ENCODE measurements around the gene CUL9. TPM values are rescaled to one million over a fixed set of nuclear protein-coding genes. Genes with fewer than 3 reads are reported as not detected.

Gene CUL9
- total RNA-seq, 4 donors from 2014 or later, result 41.1 to 69.9 (median 50.3) TPM

- in situ Hi-C loops (cut with MboI; ENCODE audit: low pct_ligation_motif_present in 1 of 4, low pct_unique_long_range_greater_than_20kb in 1 of 4, low sequenced_read_pairs in 3 of 4), result loop anchor here in 1 of 4 donors (10.0 kb wide), 1 partner anchor 74 kb away; no protein-coding TSS in a partner anchor
- Histone ChIP-seq H3K4me3 (no peak overlapping the region), H3K27me3 (no peaks in the 10 kb centered on the region), H3K9me3 (no peaks in the 10 kb centered on the region), H3K36me3 (no peaks in the 10 kb centered on the region), H3K27ac (no peak overlapping the region), H3K4me1 (no peaks in the 10 kb centered on the region)
- 70 to 85% methylated on average over 3 to 4 of the region's 4 CpGs for WGBS, 2 donors (ENCODE audit: low coverage in 1 of 2)
- DNase-seq, result no peak
- TF ChIP-seq, protein P1, sequence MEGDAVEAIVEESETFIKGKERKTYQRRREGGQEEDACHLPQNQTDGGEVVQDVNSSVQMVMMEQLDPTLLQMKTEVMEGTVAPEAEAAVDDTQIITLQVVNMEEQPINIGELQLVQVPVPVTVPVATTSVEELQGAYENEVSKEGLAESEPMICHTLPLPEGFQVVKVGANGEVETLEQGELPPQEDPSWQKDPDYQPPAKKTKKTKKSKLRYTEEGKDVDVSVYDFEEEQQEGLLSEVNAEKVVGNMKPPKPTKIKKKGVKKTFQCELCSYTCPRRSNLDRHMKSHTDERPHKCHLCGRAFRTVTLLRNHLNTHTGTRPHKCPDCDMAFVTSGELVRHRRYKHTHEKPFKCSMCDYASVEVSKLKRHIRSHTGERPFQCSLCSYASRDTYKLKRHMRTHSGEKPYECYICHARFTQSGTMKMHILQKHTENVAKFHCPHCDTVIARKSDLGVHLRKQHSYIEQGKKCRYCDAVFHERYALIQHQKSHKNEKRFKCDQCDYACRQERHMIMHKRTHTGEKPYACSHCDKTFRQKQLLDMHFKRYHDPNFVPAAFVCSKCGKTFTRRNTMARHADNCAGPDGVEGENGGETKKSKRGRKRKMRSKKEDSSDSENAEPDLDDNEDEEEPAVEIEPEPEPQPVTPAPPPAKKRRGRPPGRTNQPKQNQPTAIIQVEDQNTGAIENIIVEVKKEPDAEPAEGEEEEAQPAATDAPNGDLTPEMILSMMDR (IDR thresholded peaks at IDR 0.05), result no peak
- TF ChIP-seq EP300 (IDR thresholded peaks at IDR 0.05; ENCODE audit: low read depth) (no peak), POLR2A (IDR thresholded peaks at IDR 0.05) (no peak), POLR2AphosphoS5 (IDR thresholded peaks at IDR 0.05) (no peak)
- intact Hi-C loops (cut with DNase I; ENCODE audit: low total_unique reads), result loop anchor here (5.0 kb wide), 2 partner anchors 72 to 247 kb away; no protein-coding TSS in a partner anchor
Measured at GRCh38 chr6:43260791-43261190, 78.8 kb downstream of the CUL9 start.

DNA sequence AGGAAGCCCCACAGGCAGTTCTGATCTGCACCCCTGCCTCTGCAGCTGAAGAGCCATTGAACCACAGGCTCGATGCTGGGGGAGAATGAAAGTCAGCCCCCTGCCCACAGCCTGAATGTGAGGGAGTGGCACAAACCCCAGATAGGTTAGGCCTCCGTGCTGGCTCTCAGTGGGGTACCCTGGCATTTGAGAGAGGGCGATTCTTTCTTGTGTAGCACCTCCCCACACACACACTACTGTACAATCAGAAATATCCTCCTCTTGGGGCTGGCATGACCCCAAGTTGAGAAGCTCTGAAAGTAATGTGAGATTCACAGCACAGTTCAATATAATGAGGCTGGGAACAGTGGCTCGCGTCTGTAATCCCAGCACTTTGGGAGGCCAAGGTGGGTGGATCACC is 79.2 kb downstream of the CUL9 start:
- in situ Hi-C loops (cut with MboI; ENCODE audit: low pct_ligation_motif_present in 1 of 4, low pct_unique_long_range_greater_than_20kb in 1 of 4, low sequenced_read_pairs in 3 of 4), result loop anchor here in 1 of 4 donors (10.0 kb wide), 1 partner anchor 74 kb away; no protein-coding TSS in a partner anchor
- DNase-seq, result no peak
- H3K27ac ChIP-seq, result no peak overlapping the region
- H3K27me3 ChIP-seq, result no peaks in the 10 kb centered on the region
- no peak overlapping the region for H3K4me3 ChIP-seq
- H3K9me3 ChIP-seq, result no peaks in the 10 kb centered on the region
- H3K36me3 ChIP-seq, result no peaks in the 10 kb centered on the region
- 65 to 86% methylated on average over 2 to 5 of the region's 5 CpGs for WGBS, 2 donors (ENCODE audit: low coverage in 1 of 2)
- intact Hi-C loops (cut with DNase I; ENCODE audit: low total_unique reads), result loop anchor here (5.0 kb wide), 2 partner anchors 71 to 246 kb away; no protein-coding TSS in a partner anchor
- TF ChIP-seq POLR2A (IDR thresholded peaks at IDR 0.05), result no peak
- no peak for TF ChIP-seq EP300 (IDR thresholded peaks at IDR 0.05; ENCODE audit: low read depth)
- TF ChIP-seq, protein P1 (IDR thresholded peaks at IDR 0.05), result no peak
- no peak for TF ChIP-seq POLR2AphosphoS5 (IDR thresholded peaks at IDR 0.05)
- H3K4me1 ChIP-seq, result no peaks in the 10 kb centered on the region

- Histone ChIP-seq H3K4me3 (no peak overlapping the region), H3K36me3 (no peaks in the 10 kb centered on the region), H3K27ac (no peak overlapping the region), H3K9me3 (no peaks in the 10 kb centered on the region), H3K27me3 (no peaks in the 10 kb centered on the region), H3K4me1 (peaks cover 0 to 3% (median 2%) of the 10 kb centered on the region in 4 donors)
- DNase-seq, result no peak
- intact Hi-C loops (cut with DNase I; ENCODE audit: low total_unique reads), result loop anchor here (5.0 kb wide), 2 partner anchors 70 to 245 kb away; no protein-coding TSS in a partner anchor
- in situ Hi-C loops (cut with MboI; ENCODE audit: low pct_ligation_motif_present in 1 of 4, low pct_unique_long_range_greater_than_20kb in 1 of 4, low sequenced_read_pairs in 3 of 4), result loop anchor here in 1 of 4 donors (10.0 kb wide), 1 partner anchor 73 kb away; no protein-coding TSS in a partner anchor
- 50 to 63% methylated on average over 9 to 14 of the region's 14 CpGs for WGBS, 2 donors (ENCODE audit: low coverage in 1 of 2)
- TF ChIP-seq EP300 (IDR thresholded peaks at IDR 0.05; ENCODE audit: low read depth), result no peak
- TF ChIP-seq POLR2AphosphoS5 (IDR thresholded peaks at IDR 0.05), result no peak
- TF ChIP-seq, protein P1 (IDR thresholded peaks at IDR 0.05), result no peak
- no peak for TF ChIP-seq POLR2A (IDR thresholded peaks at IDR 0.05)
Measured at GRCh38 chr6:43262000-43262779, 80.2 kb downstream of the CUL9 start.

DNA sequence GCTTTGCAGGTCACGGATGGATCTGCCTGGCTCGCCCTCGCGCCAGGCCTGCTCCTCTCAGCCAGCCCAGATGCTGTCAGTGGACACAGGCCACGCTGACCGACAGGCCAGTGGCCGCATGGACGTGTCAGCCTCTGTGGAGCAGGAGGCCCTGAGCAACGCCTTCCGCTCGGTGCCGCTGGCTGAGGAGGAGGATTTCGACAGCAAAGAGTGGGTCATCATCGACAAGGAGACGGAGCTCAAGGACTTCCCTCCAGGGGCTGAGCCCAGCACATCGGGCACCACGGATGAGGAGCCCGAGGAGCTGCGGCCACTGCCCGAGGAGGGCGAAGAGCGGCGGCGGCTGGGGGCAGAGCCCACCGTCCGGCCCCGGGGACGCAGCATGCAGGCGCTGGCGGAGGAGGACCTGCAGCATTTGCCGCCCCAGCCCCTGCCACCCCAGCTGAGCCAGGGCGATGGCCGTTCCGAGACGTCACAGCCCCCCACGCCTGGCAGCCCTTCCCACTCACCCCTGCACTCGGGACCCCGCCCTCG is 80.9 kb downstream of the CUL9 start:
- TF ChIP-seq, protein P1 (IDR thresholded peaks at IDR 0.05), result no peak
- intact Hi-C loops (cut with DNase I; ENCODE audit: low total_unique reads), result loop anchor here (5.0 kb wide), 2 partner anchors 69 to 244 kb away; no protein-coding TSS in a partner anchor

More for the DNA sequence above, 80.9 kb downstream of the CUL9 start:
- 93% methylated on average over 31 of the region's 39 CpGs; no CpG with 5 or more reads in 1 of the 2 donors for WGBS, 2 donors (ENCODE audit: low coverage in 1 of 2)
- no peaks in the 10 kb centered on the region for H3K36me3 ChIP-seq
- no peak overlapping the region for H3K27ac ChIP-seq
- H3K4me3 ChIP-seq, result no peak overlapping the region
- in situ Hi-C loops (cut with MboI; ENCODE audit: low pct_ligation_motif_present in 1 of 4, low pct_unique_long_range_greater_than_20kb in 1 of 4, low sequenced_read_pairs in 3 of 4), result loop anchor here in 1 of 4 donors (10.0 kb wide), 1 partner anchor 72 kb away; no protein-coding TSS in a partner anchor
- H3K27me3 ChIP-seq, result no peaks in the 10 kb centered on the region
- DNase-seq, result no peak
- peaks cover 3 to 9% (median 8%) of the 10 kb centered on the region in 4 donors for H3K4me1 ChIP-seq
- no peaks in the 10 kb centered on the region for H3K9me3 ChIP-seq
